NT2/D1 (cell line): Measurements from ENCODE around the gene TPCN2.

ENCODE experiments used
- SUZ12 ChIP-seq: IDR thresholded peaks from 2 replicates; pipeline ENCODE4 v1.6.1; 2011; ENCODE audit not compliant: insufficient read length, insufficient read depth; ENCODE audit errors: extremely low read depth
- YY1 ChIP-seq: IDR thresholded peaks from 2 replicates; pipeline ENCODE4 v1.6.1; 2011; ENCODE audit not compliant: insufficient read length, insufficient read depth
- ZNF274 ChIP-seq: IDR thresholded peaks from 2 replicates; pipeline ENCODE4 v1.6.1; 2011; ENCODE audit warnings: mild to moderate bottlenecking, low read depth, low read length

DNA sequence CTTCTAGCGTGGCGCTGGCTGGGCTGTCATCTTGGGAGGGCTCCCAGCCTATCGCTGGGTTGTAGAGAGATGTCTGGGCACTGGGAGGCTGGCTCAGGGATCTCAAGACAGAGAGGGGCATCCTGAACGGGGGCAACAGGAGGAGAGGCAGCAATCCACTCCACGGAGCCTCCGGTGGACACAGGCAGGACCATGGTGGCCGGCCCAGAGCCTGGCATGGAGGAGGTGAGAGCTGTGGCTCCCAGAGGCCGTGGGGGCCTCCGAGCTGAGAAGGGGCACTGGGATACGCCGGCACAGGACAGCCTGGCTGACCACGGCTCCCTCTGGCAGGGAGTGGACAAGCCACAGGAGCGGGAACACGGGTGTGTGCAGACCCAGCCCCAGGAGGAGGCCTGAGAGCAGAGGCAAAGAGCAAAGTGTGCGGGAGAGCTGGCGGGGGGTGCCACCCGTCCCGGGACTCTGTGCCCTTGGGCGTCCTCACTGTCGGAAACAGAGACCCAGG, 44.8 kb upstream of the TPCN2 start:
- no peak for TF ChIP-seq ZNF274
- no peak for TF ChIP-seq SUZ12
- TF ChIP-seq YY1, result no peak
